ENCODE results near the gene TTL.
"Not testable (repeated sequence)": the region's sequence is repeated elsewhere in the genome, so short reads cannot be mapped to it uniquely, and the experiment has no call there.

Gene TTL

DNA sequence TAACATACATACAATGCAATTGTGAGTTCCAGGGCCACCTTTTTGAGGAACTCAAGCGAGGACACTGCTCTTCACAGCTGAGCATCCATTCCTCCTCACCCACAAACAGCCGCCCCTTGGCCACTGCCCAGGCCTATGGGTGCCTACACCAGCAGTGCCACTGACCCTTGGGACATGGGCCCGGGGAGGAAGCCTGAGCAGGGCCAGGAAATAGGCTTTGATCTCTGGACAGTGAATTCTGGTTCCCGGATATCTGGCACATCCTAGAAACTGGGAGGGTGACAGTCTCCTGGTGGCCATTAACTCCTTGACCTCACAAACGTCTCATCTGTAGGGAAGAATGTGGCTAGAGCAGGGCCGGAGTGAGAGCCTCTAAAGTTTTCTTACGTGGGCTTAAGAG, 5.5 kb upstream of the TTL start:
- DNase-seq: no peak

DNA sequence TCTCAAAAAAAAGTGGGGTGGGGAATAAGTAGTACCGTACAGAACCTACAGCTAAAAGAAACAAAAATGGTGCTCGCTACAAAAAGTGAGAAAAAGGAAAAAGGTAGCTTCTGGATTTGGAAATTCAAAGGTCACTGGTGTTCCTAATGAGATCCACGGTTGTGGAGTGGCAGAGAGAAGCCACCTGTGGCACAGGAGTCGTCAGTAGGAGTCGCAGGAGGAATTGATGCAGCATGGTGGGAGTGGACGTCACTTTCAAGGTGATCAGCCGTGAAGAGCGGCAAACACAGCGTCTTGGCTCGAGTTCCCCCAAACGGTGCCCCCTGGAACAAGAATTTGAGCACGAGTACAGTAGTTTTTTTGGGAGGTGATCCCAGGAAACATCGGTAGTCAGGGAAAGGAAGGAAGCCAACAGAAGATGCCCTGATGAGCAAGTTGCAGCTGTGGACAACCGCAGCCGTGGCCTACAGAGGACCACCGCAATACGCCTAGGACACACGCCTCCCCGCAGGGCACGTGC, 1.4 kb upstream of the TTL start:
- DNase-seq: no peak

DNA sequence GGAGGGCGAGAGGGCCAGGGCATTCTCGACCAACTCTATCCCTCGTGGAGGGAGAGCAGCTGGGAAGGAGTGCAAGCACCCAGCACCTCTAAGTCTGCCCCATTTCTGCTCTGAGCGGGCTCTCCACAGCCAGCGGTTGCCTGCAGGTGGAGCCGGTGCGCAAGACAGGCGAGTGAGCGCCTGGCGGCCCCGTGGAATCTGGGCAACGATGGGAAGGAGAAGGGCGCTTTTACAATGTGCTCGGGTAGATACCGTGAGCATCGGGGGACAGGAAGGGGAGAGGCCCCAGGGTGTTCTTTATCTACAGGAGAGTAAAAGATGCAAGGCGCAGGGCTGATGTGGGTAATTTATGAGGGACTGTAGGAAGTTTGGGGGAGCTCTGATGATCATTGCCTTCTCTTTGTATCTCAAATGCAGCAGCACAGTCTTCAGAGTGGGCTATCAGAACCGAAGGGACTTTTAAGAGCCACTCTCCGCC, 867 bp upstream of the TTL start:
- peak; percentile 69 for DNase-seq

DNA sequence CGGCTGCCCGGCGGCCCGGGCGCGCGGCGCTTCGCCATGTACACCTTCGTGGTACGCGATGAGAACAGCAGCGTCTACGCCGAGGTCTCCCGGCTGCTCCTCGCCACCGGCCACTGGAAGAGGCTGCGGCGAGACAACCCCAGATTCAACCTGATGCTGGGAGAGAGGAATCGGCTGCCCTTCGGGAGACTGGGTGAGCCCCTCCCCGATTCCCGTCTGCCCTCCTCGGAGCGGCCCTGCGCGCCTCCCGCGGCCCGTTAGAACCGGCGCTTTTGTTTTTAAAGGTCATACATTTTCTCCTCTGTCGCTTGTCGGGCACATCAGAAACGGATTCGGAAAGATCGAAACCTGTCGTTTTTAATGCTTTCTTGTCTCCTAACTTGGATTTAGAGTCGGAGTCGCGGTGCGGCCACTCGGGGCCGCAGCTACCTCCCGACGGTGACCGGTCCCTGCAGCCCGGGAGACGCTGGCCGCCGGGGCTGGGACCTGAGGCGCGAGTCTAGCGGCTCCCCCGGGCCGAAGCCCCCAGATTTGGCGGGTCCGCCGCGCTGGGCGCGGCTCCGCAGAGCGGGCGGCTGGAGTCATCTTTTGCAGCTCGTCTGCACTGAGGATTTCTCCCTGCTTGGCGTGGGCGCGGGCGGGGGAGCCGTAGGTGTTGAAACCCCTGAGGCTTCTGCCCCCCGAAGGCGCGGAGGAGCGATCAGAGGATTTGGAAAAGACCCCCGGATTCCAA, 519 bp downstream of the TTL start:
- DNase-seq: no peak

DNA sequence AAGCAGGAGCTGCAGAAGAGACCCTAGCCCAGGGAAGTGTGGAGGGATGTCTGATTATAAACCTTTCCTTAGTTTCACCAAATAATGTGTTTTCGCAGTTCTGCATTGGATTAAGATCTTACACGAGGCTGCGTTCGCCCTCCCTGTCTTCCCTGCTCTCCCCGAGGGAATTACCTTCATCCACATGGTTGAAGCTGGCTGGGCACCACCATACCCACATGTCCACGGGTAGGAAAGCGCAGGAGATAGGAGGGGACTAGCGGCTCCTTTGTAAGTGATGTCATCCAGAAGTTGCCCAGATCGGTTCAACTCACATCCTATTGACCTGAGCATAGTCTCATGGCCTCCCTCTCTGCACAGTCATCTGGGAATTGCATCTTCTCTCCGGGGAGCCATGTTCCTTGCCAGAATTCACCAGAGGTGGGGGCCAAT, 1.1 kb downstream of the TTL start:
- peak; percentile 46 for DNase-seq

DNA sequence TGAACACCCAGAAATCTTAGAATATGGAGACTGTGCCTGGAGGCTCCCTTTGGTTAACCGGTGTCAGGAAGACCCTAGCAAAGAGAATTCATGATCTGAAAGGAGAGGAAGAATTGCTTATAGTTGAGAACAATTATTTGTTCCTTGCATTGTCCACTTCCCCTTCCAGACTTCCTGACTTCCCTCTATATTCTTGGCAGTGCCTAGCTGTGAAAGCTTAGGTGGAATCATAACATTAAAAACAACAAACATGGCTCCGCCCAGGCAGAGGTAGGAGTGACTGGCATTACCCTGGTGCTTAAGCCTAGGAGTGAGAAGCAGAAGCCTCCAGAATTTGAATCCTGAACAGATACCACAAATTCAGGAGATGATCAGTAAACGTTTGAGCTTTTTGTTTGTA, 1.9 kb downstream of the TTL start:
- no peak for DNase-seq

DNA sequence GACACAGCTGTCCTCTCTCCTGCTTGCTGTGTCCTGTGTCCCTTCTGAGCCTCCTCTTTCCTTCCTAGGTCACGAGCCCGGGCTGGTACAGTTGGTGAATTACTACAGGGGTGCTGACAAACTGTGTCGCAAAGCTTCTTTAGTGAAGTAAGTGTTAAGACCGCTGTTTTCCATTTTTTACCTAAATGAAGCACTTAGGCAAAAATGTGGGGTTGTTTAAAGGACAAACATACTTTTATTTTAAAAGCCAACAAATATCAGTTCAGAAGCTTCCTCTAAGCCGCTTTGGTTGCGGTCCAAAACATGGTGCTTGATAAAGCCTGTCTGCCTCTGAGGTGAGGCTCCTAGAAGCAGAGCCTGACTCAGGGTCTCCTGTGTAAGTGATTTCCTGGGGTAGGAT, 3.9 kb downstream of the TTL start:
- DNase-seq: no peak

DNA sequence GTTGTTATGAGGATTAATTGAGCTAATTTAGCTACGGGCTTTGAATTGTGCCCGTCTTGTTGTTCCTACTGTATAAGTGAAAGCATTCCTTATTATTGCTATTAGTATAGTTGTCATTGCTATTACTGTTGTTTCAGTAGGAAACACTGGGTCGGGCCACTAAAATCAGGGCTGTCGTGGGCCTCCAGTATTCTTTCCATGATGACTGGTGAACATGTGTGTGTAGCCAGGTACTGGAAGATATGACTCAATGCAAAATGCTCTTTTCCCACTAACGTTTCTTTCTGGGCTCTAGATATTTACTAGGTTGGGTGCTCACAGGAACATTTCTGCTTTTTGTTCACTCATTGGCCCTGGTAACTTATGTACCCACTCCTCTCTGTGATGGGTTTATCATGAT, 4.9 kb downstream of the TTL start:
- DNase-seq: no peak

DNA sequence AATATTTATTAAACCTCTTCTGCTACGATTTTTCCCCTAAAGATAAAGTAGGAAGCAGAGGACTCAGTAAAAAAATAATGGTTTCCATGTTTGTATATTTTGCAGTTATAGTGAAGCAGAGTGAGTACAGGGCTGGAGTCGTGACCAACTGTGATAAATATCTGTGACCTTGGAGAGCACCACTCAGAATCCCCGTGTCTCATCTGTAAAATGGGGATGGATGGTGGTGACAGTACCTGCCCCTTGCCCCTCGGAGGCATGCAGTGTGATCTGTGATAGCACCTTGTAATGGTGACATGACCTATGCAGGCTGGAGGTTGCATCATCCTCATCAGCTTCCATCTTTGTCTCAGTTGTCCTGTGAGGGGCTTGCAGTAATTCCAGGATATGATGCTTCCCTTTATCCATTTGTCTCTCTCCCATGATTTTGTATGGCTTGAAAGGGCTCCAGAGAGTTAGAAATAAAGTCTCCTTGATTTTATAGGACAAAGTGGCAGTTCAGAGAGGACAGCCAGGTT, 5.5 kb downstream of the TTL start:
- DNase-seq: no peak

DNA sequence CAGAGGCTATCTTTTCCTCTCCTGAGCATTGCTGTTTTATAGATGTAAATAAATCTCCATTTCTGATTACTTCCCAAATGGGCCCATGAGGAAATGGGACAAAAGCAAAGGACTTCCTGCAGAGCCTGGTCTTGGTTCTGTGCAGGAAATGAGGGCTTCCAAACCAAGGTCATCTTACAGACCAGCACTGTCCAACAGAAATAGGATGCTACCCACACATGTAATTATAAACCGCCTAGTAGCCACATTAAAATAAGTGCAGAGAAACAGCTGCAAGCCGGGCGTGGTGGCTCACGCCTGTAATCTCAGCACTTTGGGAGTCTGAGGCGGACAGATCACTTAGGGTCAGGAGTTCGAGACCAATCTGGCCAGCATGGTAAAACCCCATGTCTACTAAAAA, 6.2 kb downstream of the TTL start:
- no peak for DNase-seq

DNA sequence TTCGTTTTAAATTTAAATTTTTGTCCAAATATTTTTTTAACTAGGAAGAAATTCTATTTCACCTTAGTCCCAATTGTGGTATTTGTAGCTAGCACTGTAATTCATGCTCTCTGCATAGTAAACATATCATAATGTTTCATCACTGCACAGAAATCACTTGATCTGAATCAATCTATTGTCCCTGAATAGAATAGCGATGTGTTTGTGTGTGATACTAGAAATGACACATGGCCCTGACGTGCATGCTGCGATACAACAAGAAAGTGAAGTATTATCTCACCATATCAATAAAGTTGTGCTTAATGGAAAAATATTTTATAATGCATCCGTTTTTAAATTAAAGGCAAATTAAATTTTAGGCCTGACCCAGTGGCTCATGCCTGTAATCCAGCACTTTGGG, 10.0 kb downstream of the TTL start:
- DNase-seq: no peak

DNA sequence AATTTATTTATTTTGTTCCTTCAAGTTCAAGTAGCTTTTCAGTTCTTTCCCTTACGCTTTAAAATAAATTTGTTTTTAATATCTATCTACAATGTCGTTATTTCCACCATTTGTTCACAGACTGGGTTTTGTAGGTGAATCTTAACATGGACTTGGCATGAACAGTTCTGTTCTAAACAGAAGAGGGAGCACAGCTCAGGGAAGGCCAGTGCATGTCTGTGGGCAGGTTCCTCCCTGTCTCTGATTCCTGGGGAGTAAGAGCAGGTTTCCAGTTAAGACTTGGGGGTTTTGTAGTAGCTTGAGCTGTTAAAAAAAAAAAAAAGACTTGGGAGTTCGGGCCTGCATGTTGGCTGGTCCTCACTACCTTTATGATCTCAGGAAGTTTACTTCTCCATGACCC, 11.1 kb downstream of the TTL start:
- no peak for DNase-seq

DNA sequence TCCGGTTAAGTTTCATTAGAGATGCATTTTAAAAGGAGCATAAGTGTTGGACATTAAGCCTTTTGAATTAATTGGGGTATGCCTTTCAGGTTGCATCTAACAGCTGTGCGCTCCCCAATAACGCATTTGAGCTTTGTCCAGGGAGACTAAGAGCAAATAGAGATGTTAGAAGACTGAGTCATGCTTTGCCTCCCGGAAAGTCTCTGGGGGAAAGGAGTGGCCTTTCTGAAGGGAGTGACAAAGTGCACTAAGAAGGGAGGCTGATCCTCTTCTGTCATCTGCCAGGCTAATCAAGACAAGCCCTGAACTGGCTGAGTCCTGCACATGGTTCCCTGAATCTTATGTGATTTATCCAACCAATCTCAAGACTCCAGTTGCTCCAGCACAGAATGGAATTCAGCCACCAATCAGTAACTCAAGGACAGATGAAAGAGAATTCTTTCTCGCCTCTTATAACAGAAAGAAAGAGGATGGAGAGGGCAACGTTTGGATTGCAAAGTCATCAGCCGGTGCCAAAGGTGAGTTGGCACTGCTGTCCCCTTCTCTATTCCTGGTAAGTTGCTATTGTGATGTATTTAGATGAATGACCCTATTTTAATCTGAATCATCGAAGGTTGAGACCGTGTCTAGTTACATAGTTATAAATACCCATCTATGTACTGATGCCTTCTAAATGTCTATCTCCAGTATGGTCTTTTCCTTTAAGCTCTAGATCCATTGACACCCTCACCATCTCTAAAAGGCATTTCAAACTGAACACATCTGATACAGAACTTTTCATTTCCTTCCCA, 12.1 kb downstream of the TTL start:
- no peak for DNase-seq

DNA sequence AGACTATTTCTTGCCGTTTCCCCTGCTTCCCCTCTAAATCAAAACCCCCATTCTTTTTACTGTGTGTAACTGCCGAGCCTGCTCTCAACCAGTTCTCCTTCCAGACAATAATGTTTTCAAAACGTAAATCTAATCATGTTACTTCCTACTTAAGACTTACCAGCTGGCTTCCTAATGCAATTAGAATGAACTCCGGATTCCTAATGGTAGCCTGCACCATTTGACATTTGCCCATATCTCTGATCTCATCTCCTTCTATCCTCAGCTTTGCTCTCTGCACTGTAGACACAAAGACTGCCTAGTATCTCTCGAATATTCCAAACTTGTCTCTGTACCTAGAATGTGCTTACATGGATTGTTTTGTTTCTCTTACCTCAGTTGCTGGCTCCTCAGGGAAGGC, 12.9 kb downstream of the TTL start:
- no peak for DNase-seq

DNA sequence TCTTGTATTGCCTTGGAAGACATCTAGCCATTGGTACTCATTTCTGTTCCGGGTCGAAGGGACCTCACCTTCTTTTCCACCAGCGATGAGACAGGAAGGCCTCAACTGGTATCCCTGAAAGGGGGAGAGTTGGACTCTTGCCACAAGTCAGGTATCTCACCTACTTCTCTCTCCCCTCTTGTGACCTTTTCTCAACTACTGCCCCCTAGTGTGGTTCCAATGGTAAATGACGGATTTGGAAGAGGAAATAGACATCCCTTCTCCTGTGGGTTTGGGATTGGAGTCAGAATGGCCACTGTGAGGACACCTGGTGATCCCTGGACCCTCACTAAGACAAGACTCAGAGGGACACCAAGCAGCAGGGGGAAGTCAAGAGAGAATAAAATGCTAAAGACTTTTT, 13.9 kb downstream of the TTL start:
- DNase-seq: not testable (repeated sequence)

DNA sequence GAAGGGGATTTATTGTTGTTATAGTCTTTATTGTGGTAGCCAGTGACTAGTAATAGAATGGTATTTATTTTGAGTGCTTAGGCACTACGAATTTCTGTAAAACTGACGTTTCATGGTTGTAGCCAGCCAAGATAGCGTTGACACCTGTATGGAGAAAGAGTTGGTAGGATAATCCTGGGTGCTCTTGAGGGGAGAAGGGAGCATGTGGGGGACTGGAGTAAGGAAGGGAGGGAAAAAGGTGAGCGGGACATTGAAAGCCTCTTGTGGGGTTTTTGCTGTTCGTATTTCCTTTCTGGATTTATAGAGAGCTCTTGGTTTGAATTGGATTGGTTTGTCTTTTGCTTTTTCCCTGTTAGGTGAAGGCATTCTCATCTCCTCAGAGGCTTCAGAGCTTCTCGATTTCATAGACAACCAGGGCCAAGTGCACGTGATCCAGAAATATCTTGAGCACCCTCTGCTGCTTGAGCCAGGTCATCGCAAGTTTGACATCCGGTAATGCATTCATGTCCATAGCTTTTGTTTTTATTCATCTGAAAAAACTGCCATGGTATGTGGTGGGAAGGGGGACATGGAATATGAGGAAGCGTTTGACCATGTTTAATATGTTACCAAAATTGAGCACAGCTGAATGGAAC, 19.0 kb downstream of the TTL start:
- DNase-seq: not testable (repeated sequence)

DNA sequence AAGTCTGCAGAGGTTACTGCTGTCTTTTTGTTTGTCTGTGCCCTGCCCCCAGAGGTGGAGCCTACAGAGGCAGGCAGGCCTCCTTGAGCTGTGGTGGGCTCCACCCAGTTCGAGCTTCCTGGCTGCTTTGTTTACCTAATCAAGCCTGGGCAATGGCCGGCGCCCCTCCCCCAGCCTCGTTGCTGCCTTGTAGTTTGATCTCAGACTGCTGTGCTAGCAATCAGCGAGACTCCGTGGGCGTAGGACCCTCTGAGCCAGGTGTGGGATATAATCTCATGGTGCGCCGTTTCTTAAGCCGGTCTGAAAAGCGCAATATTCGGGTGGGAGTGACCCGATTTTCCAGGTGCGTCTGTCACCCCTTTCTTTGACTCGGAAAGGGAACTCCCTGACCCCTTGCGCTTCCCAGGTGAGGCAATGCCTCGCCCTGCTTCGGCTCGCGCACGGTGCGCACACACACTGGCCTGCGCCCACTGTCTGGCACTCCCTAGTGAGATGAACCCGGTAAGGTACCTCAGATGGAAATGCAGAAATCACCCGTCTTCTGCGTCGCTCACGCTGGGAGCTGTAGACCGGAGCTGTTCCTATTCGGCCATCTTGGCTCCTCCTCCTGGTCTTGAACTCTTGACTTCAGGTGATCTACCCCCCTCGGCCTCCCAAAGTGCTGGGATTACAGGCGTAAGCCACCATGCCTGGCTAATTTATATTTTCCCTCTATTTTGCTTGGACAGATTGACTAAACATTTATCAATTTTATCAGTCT, 27.5 kb downstream of the TTL start:
- DNase-seq: not testable (repeated sequence)

DNA sequence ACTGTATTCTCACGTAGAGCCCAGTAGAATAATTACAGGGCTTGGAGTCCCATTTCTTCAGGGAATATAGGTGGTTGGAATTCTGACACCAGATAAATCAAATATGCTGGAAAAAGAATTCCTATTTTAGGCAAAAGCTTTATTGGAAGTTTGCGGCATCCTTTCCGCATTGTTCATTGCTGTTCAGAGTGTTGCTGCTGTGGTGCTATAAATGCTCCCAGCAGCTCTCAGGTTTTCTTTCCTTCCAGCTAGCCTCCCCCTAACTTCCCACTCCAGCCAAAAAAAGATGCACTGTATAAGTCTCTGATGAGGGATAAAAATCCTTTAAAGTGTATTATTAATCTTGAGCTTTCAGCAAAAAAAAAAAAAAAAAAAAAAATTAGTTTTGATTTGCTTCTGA, 34.8 kb downstream of the TTL start:
- DNase-seq: no peak

DNA sequence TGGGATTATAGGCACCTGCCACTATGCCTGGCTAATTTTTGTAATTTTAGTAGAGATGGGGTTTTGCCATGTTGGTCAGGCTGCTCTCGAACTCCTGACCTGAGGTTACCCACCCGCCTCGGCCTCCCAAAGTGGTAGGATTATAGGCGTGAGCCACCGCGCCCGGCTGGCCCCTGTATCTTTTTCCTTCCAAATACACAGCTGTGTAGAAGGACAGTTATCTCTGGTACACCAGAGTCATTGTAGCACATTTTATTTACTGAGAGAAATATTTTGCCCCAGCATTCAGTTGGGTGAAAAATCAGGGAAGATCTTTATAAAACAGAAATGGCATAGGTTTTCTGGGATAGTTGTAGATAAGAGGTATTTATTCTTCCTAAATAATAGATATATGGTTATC, 36.9 kb downstream of the TTL start:
- no peak for DNase-seq

DNA sequence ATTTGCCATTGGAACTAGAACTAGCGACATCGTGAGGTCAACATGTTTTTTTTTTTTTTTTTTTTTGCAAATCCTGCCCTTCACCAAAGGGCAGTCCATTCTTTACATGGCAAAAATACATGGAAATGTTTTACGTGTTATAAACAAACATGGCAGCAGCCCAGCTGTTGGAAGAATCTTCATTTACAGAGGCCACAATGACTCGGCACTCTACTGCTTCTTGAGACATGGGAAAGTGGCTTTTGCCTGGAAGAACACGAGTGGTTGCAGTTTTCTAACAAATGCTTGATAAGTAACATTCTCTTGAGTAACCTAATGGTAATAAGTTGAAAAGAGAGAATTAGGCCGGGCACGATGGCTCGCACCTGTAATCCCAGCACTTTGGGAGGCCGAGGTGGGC, 37.5 kb downstream of the TTL start:
- no peak for DNase-seq

DNA sequence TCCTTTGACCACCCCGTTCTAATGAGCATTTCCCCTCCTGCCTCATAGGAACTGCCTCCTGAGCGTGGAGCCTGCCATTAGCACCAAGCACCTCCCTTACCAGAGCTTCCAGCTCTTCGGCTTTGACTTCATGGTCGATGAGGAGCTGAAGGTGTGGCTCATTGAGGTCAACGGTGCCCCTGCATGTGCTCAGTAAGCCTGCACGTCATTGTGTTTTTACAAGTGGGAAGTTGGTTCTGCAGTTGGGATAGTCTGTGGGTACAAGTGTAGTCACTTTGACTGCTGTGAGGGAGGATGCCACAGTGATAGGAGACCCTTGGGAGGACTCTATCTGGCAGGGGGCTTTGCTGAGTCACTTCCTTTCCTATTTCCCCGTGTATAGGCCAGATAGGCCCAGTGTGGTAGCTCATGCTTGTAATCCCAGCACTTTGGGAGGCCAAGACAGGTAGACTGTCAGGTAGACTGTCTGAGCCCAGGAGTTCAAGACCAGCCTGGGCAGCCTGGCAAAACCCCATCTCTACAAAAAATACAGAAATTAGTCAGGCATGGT, 38.4 kb downstream of the TTL start:
- no peak for DNase-seq

DNA sequence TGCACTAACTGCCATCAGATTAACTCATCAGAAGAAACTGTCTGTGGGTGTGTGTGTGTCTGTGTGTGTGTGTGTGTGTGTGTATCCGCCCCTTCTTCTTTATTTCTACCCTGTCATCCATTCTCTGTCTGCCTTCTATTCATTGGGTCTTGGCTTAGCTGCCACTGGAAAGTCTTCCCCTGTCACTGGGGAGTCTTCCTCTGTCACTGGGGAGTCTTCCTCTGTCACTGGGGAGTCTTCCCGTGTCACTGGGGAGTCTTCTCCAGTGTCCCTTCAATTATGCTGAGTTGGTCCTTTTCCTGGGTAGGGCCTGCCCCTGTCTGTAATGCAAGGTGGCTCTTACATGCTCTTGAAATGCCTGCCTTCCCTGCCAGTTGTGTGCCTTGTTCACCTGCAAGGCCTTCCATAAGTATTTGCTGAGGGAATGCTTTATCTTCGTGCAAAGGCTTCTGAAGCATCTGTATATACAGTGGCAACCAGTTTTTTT, 41.4 kb downstream of the TTL start:
- no peak for DNase-seq

All from DMS79 (cell line).